NT2/D1 (cell line): Measurements from ENCODE around the gene RHOA.

ENCODE experiments used
- SUZ12 ChIP-seq: IDR thresholded peaks from 2 replicates; pipeline ENCODE4 v1.6.1; 2011; ENCODE audit not compliant: insufficient read length, insufficient read depth; ENCODE audit errors: extremely low read depth
- ZNF274 ChIP-seq: IDR thresholded peaks from 2 replicates; pipeline ENCODE4 v1.6.1; 2011; ENCODE audit warnings: mild to moderate bottlenecking, low read depth, low read length

DNA sequence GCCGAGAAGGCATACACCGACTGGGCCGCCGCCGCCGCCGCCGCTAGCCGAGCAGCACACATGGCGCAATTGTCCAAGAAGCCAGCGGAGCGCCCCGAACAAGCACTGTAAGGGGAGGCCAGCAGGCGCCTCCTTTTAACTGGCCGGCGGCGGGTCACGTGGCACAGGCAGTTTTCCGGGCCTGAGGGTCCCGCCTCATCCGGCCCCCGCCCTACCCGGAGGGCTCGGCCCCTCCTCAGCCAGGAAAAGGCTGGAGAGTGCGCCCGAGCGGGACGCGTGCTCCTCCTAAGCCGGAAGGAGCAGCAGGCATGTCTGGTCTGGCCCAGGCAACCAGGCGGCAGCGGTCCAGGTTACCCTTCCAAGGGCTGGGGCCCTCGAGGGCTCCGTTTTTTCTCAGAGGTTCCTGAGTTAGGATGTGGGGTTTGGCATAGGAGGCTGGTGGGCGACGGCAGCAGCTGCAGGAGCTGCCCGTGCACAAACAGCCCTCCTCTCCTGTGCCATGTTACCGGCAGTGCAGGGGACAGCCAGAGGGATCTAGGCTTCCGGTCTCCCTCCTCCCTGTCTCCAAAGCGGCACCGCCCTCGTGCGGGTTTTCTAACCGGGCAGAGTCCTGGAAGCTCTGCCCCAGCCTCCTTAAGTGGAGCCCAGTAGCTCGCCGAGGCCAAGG lies 53.4 kb downstream of the RHOA start, which contains the start of gene GPX1:
- no peak for TF ChIP-seq SUZ12
- TF ChIP-seq ZNF274 = no peak
